GM18498 (cell line): ENCODE results near the gene CDT1.
"Not testable (repeated sequence)": the region's sequence is repeated elsewhere in the genome, so short reads cannot be mapped to it uniquely, and the experiment has no call there.

ENCODE experiments used
- ATAC-seq: cut with Tn5 transposase; IDR thresholded peaks from one replicate; pipeline ENCODE4 v1.9.1; 2021; ENCODE audit warnings: mild to moderate bottlenecking, moderate library complexity; ENCODE audit not compliant: unreplicated experiment

The CDT1 gene

GRCh38 chr16:88768071-88768783, 35.4 kb upstream of the CDT1 start:
- no peak for ATAC-seq

- no peak for ATAC-seq
Observed at GRCh38 chr16:88769617-88770460, 33.8 kb upstream of the CDT1 start.

- ATAC-seq = no peak
Observed at GRCh38 chr16:88770461-88771293, 32.9 kb upstream of the CDT1 start.

GRCh38 chr16:88771294-88771772, 32.3 kb upstream of the CDT1 start:
- ATAC-seq = no peak

DNA sequence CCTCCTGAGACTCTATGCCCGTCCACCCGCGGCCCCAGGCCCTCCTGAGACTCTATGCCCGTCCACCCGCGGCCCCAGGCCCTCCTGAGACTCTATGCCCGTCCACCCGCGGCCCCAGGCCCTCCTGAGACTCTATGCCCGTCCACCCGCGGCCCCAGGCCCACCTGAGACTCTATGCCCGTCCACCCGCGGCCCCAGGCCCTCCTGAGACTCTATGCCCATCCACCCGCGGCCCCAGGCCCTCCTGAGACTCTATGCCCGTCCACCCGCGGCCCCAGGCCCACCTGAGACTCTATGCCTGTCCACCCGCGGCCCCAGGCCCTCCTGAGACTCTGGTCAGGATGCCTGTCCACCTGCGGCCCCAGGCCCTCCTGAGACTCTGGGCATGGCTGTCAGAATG, 31.8 kb upstream of the CDT1 start:
- ATAC-seq = not testable (repeated sequence)

DNA sequence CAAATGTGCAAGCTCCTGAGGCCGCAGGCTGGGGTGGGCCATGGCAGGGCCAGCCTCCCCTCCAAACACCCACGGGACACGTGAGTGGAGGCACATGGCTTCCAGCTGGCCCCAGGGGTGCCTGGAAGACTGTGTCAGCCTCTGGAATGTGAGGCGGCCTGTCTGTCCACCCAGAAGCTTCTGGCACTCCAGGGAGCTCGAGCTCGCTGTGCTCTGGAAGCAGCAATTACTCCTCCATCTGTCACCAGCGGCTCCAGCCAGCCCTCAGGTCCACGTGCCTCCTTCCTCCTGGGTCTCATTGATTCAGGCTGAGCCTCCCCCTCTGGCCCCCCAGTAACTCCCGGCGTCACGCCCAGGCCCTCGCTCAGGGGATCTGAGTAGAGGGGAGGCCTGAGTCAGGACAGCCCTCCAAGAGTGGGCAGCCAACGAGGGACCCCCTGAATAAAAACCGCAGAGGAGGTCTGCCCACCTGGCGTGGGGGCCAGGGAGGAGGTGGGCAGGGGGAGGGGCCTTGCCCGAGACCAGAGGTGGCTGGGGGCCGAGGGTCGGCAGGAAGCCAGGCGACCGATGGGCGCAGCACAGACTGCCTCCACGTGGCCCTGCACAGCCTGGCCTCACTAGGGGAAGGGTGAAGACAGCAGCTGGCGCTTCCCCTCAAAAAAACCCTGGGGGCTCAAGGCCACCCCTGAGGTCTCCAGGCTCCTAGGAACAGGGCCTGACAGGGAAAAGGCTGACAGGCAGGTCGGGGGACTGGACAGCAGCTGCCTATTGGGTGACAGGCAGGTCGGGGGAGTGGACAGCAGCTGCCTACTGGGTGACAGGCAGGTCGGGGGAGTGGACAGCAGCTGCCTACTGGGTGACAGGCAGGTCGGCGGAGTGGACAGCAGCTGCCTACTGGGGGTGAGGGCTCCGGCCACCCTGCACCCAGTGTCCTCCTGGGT, 30.4 kb upstream of the CDT1 start:
- no peak for ATAC-seq

DNA sequence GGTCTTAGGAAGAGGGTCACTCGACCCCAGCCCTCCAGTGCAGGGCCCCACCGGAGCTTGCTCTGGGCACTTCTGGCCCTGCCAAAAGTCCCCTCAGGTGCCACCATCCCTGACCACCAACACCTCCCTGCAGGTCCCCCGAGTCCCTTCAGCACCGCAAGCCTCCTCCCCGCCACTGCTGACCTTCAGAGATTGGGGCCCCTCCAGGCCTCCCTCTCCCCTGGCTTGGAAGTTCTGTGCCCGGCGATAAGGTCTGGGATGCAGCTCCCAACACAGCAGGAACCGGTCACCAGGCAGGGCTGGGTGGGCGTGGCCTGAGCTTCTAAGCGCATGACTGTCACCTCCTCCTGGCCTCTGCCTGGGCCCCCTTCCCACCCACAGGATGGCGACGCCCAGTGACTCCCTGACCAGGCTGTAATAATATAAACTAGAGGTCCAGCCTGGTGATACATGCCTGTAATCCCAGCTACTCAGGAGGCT, 29.7 kb upstream of the CDT1 start:
- no peak for ATAC-seq

DNA sequence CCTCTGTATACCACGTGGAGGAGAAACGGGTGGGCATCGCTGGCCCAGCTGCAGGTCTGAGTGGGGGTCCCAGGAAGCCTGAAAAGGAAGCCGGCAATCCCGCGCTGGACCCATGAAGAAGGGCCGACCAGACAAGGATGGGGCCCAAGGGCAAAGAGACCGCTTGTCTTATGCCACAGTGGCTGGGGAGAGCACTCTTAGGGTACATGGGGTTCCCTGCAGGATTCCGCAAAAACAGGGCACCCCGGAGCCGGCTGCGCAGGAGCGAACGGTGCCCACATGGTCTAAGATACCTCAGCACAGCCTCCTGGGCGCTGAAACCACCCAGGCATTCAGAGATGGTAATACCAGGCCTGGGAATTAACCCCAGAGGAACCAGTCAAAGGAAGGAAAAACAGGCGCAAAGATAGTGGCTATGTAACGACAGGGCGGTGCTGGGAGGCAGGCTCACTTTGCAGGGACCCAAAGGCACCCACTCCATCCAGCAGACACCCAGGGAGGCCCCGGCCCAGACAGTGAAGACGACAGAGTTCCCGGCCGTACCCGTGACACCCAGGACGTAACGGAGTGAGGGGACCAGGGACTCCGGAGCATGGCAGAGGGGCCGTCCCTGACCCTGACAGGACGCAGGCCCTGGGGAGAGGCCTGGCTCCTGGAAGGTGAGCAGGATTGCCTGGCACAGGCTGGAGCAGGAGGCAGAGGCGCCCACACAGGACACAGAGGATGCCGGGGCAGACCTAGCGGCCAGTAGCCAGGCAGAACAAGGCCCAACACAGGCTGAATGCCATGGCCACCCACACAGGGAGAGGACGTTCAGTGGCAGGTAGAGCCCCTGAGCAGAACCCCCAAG, 28.8 kb upstream of the CDT1 start:
- no peak for ATAC-seq

- ATAC-seq = no peak
Observed at GRCh38 chr16:88775825-88776224, 27.8 kb upstream of the CDT1 start.

DNA sequence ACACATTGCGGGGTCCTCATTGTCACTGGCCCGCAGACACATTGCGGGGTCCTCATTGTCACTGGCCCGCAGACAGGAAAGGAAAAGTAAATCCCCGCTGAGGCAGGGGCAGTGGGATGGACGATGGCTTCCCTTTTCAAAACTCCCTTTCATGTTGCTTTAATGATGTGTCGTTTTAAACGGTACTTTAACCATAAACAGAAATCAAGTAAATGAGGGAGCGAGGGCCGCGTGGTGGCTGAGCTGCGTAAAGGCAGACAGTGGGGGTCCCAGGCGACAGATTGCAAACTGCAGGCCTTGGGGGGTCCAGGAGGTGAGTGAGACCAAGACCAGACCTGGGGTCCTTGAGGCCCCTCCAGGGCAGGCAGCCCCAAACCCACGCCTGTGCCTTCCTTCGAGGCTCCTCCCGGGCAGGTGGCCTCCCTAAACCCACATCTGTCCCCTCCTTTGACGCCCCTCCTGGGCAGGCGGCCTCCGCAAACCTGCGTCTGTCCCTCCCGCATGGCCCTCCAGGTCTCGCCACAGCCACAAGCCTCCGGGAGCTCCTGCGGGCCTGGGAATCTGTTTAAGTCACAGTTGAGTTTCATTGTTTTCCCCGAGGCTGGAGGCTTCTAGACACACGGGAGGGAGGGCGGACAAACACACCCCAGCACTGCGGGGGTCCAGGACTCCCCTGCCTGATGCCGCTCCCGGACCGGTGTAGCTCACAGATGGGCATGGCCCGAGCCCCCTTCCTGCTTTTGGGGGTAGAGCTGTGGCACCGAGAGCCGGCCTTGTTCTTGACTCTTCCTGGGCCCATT, 25.9 kb upstream of the CDT1 start:
- ATAC-seq = no peak

GRCh38 chr16:88778271-88778525, 25.4 kb upstream of the CDT1 start:
- no peak for ATAC-seq

GRCh38 chr16:88778541-88779065, 25.0 kb upstream of the CDT1 start:
- ATAC-seq = no peak

DNA sequence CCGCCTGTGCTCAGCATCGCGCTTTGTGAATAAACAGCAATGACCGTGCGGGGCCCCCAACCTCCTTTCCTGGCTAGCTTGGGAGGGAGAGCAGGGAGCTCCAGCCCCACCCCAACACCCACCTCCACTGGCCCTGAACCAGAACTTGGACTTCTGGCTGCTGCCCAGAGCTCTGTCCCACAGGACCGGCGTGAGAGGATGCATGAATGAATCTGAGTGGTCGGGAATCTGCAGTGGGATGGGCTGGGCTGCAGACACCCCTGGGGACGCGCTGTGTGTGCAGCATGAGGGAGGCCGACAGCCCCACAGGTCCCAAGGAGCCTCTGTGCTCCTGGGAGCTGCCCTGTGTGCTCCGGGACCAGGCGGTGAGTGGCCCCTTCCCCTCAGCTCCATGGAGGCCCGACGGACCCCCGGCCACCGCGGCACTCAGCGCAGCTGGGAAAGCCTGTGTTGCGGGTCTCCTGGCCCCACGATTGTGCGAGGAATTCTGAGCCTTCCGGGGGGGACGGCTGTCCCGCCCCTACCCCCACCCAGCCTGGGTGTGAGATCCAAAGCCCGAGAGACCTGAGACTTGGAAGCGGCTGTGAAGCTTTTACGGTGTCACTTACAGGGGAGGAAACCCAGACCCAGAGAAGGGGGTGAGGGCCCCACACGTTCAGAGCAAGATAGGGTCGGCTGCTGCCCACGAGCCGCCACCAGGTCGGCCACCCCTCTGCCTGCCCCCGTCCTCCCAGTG, 24.0 kb upstream of the CDT1 start:
- ATAC-seq = no peak

DNA sequence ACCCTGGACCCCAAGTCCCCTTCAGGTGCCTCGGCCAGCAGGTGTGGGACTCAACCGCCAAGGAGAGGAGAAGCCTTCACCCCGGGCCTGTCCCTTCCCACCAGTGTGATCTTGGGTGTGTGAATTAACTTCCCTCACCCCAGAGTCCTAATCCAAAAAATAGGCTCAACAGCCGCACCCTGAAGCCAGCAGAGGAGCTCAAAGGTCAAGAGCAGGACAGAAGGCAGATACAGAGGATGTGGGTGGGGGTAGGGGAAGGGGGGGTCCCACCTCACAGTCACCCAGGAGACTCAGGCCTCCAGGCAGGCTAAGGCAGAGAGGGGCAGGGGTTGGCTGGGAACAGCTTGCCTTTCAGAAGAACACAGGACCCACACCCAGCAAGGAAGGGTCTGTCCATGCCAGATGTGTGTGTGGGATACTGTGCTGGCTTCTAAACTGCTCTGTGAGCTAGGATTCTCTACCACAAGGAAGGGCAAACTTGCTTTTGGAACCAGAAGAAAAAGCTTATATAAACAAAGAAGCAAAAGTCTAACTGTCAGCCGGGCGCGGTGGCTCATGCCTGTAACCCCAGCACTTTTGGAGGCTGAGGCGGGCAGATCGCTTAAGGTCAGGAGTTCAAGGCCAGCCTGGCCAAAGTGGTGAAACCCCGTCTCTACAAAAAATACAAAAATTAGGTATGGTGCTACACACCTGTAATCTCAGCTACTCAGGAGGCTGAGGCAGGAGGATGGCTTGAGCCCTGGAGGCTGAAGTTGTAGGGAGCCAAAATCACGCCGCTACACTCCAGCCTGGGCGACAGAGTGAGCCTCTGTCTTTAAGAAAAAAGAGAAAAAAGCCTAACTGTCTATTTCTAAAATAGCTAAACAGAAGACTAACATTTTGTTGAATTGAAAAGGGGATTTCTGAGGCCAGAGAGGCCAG, 23.2 kb upstream of the CDT1 start:
- no peak for ATAC-seq

GRCh38 chr16:88781140-88782077, 22.2 kb upstream of the CDT1 start:
- no peak for ATAC-seq
